Measurements from ENCODE around the gene HYKK. TPM values are rescaled to one million over a fixed set of nuclear protein-coding genes. Genes with fewer than 3 reads are reported as not detected.

The HYKK gene
- total RNA-seq, 6 donors from 2014 or later: 2.8 to 6.3 (median 3.2) TPM

DNA sequence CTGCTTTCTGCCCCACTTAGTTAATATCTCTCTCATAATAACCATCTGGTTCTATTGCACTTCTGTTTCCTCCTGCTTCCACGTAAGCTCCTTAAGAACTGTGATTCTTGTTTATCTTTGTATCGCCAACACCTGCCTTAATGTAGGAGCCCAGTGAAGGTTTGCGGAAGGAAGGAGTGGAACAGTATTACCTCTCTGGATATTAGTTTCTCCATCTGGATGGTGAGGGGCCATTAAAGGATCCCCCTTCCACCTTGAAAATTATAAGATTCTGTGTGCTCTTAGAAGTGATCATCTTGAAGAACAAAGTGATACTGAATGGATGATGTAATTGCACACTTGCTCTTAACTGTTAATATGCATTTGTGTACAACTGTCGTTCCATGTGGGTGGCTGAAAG is 60.2 kb downstream of the HYKK start:
- Histone ChIP-seq H3K4me3 (no peak overlapping the region), H3K36me3 (no peaks in the 10 kb centered on the region), H3K27me3 (no peaks in the 10 kb centered on the region), H3K9me3 (no peaks in the 10 kb centered on the region), H3K27ac (no peak overlapping the region), H3K4me1 (peaks cover 8 to 20% (median 11%) of the 10 kb centered on the region in 4 donors)
- TF ChIP-seq CTCF (IDR thresholded peaks at IDR 0.05): no peak
- TF ChIP-seq POLR2A (IDR thresholded peaks at IDR 0.05): no peak
- TF ChIP-seq EP300 (IDR thresholded peaks at IDR 0.05): no peak
- TF ChIP-seq POLR2AphosphoS5 (IDR thresholded peaks at IDR 0.05): no peak
- 65 to 67% methylated on average over 4 of the region's 4 CpGs for WGBS, 2 donors
- ATAC-seq (ENCODE audit: low FRiP score in 2 of 2) (no peak), DNase-seq (no peak)

- H3K4me3 ChIP-seq: no peak overlapping the region
- DNase-seq (no peak), ATAC-seq (ENCODE audit: low FRiP score in 2 of 2) (no peak)
- TF ChIP-seq POLR2AphosphoS5 (IDR thresholded peaks at IDR 0.05) (no peak), CTCF (IDR thresholded peaks at IDR 0.05) (no peak), EP300 (IDR thresholded peaks at IDR 0.05) (no peak), POLR2A (IDR thresholded peaks at IDR 0.05) (no peak)
- no peak overlapping the region for H3K27ac ChIP-seq
- H3K36me3 ChIP-seq: no peaks in the 10 kb centered on the region
- 88 to 94% methylated on average over 2 of the region's 2 CpGs for WGBS, 2 donors
- H3K27me3 ChIP-seq: no peaks in the 10 kb centered on the region
- H3K9me3 ChIP-seq: no peaks in the 10 kb centered on the region
- H3K4me1 ChIP-seq: peaks cover 7 to 10% (median 8%) of the 10 kb centered on the region in 4 donors
These were observed 63.3 kb downstream of the HYKK start for GRCh38 chr15:78570710-78571109.

DNA sequence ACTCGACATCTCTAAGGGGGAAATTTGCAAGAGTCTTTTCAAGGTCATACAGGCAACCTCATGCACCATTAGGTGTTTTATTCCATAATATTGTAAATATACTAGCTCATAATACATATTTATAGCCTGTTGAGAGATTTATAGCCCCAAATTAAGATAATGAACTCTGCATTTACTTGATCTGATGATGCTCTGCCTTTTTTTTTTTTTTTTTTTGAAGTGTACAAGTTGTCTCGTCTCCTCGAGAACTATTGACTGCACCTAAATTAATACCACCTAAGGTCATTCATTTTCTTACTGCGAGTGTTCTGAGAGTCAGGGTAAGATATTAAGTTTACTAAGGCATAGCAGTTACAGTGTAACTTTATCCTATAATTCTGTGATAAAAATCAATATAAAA is 64.0 kb downstream of the HYKK start:
- H3K36me3 ChIP-seq: no peaks in the 10 kb centered on the region
- H3K9me3 ChIP-seq: no peaks in the 10 kb centered on the region
- WGBS, 2 donors: 78 to 86% methylated on average over 4 of the region's 4 CpGs
- H3K27me3 ChIP-seq: no peaks in the 10 kb centered on the region
- H3K4me3 ChIP-seq: no peak overlapping the region
- DNase-seq: no peak
- TF ChIP-seq POLR2AphosphoS5 (IDR thresholded peaks at IDR 0.05) (no peak), POLR2A (IDR thresholded peaks at IDR 0.05) (no peak), EP300 (IDR thresholded peaks at IDR 0.05) (no peak), CTCF (IDR thresholded peaks at IDR 0.05) (no peak)
- no peak overlapping the region for H3K27ac ChIP-seq
- no peak for ATAC-seq (ENCODE audit: low FRiP score in 2 of 2)
- H3K4me1 ChIP-seq: peaks cover under 1 to 3% (median 2%) of the 10 kb centered on the region in 4 donors

GRCh38 chr15:78573416-78573815 is 66.0 kb downstream of the HYKK start:
- TF ChIP-seq POLR2AphosphoS5 (IDR thresholded peaks at IDR 0.05) (no peak), EP300 (IDR thresholded peaks at IDR 0.05) (no peak), POLR2A (IDR thresholded peaks at IDR 0.05) (no peak), CTCF (IDR thresholded peaks at IDR 0.05) (no peak)
- no peaks in the 10 kb centered on the region for H3K27me3 ChIP-seq
- no peaks in the 10 kb centered on the region for H3K4me1 ChIP-seq
- H3K9me3 ChIP-seq: no peaks in the 10 kb centered on the region
- 67 to 80% methylated on average over 4 of the region's 4 CpGs for WGBS, 2 donors
- H3K36me3 ChIP-seq: no peaks in the 10 kb centered on the region
- no peak overlapping the region for H3K27ac ChIP-seq
- no peak for ATAC-seq (ENCODE audit: low FRiP score in 2 of 2)
- no peak for DNase-seq
- no peak overlapping the region for H3K4me3 ChIP-seq

DNA sequence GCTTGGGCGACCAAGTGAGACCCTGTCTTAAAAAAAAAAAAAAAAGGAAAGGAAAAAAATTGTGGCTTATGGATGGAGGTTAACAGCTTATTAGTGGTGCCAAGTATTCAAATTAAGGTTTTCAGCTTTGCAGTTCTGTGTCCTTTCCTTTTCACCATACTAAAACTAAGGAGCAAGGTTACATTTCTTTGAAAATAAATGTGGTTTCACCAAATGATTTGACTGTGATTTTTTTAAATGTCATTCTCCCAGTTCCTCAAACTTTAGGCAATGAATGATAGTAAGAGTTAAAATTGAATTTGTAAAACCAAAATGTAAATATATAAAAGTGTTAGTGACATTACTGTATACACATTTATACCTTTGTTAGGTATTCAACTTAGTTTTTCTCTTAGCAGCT is 67.6 kb downstream of the HYKK start:
- Histone ChIP-seq H3K36me3 (no peaks in the 10 kb centered on the region), H3K27ac (no peak overlapping the region), H3K27me3 (no peaks in the 10 kb centered on the region), H3K4me3 (no peak overlapping the region), H3K9me3 (no peaks in the 10 kb centered on the region), H3K4me1 (no peaks in the 10 kb centered on the region)
- 88 to 100% methylated on average over 1 of the region's 1 CpG for WGBS, 2 donors
- DNase-seq (no peak), ATAC-seq (ENCODE audit: low FRiP score in 2 of 2) (no peak)
- TF ChIP-seq POLR2AphosphoS5 (IDR thresholded peaks at IDR 0.05) (no peak), EP300 (IDR thresholded peaks at IDR 0.05) (no peak), POLR2A (IDR thresholded peaks at IDR 0.05) (no peak), CTCF (IDR thresholded peaks at IDR 0.05) (no peak)

All from upper lobe of left lung (tissue), 6 donors.